Right ventricle myocardium inferior (tissue), 1 donor: ENCODE data around the gene ITPR2. TPM values are rescaled to one million over a fixed set of nuclear protein-coding genes. Genes with fewer than 3 reads are reported as not detected.

Experiments used
- ATAC-seq: fragments of 200-7000 bp; cut with Tn5 transposase; one replicate; pipeline ENCODE4 v1.9.1; 2020; ENCODE audit warnings: mild to moderate bottlenecking, moderate library complexity
- DNase-seq: peaks from one replicate; pipeline ENCODE4 v3.0.0; 2021; ENCODE audit errors: missing footprints
- intact Hi-C: fragments of 100-400 bp; cut with DNase I; formaldehyde crosslinking; loops from one replicate; pipeline ENCODE4 v1.11.0; 2022
- total RNA-seq: library from RNA; stranded (reverse); fragmentation: NEBNext Ultra II Directional; extraction: Animal tissue kit (Norgen Biotek cat#: 25700); gene quantifications from one replicate; pipeline ENCODE4 v1.2.1, GENCODE V29; 2021
- donor health status: DM: no; HTN: yes; CAD: no; lungs with severe emphysema.

The ITPR2 gene
- total RNA-seq, 1 donor from 2014 or later, result 14.3 TPM

DNA sequence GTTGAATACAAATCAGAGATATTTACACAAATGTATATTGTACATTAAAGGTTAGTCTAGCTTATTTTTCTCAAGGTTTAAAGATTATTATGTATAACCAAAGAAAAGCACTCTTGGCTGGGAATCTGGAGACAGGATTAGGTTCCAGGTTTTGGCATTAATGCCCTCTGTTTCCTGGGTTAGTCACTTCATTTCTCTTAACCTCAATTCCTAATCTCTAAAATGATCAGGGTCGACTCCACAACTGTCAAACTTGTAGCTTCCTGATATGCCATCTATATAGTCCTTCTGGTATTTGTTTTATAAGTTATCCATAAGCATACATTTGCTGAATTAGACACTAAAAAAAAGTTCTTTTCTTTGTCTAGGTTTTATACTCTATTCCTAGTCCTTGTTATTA lies 2.6 kb downstream of the ITPR2 start:
- ATAC-seq (no peak), DNase-seq (no peak)

DNA sequence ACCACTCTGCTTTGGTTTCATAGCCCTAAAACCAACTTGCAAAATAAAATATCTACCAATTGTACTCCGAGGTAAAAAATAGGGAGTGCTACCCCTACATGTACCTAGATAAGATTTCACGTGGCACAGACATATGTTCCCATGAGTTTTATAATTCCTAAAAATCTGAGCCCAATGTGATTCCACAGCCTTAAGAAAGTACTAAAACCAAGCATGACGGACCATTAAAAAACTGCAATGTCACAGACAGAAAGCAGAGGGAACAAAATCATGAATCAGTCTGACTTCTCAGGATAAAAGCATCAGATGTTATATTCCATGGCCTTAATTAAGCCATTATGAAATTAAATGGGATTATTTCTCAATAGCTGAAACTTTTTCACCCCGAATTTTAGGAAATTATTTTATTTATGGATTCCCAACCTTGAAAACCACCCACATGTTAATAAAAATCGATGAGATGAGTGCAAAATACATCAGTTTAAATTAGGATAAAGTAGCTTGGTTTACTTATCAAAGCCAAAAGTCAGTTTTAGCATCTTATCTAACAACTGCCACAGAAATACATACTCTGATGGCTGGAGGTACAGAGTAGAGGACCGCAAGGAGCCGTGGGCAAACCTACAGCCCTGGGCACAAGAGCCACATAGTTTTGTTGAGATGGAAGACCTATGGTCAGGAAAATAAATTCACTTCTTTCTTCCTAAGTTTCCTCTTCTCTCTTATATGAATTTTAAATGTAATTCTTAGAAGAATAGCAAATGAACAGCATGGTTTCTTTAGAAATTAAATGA lies 4.5 kb downstream of the ITPR2 start:
- intact Hi-C loops, result no loop called here
- DNase-seq, result no peak
- ATAC-seq, result no peak

More for the DNA sequence above, 2.6 kb downstream of the ITPR2 start:
- intact Hi-C loops, result loop anchor here (10.0 kb wide), 2 partner anchors 106 to 716 kb away; no protein-coding TSS in a partner anchor

DNA sequence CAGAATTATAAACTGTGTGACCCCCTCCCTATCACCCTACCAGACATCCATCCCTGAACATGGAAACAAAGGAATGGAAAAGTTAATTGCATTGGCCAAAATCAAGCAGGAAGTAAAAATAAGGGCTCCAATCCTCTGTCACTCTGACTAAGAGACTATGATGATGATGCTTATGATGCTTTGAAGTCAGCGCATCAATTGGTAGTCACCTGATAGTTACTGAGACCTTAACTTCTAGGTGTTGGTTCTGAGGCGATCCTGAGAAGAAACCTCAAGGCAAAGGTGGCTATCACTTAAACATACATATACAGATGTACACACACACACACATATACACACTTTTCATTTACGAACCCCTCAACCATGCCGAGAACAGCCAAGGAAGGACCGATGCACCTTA lies 6.6 kb downstream of the ITPR2 start:
- ATAC-seq (no peak), DNase-seq (no peak)
- intact Hi-C loops, result no loop called here

DNA sequence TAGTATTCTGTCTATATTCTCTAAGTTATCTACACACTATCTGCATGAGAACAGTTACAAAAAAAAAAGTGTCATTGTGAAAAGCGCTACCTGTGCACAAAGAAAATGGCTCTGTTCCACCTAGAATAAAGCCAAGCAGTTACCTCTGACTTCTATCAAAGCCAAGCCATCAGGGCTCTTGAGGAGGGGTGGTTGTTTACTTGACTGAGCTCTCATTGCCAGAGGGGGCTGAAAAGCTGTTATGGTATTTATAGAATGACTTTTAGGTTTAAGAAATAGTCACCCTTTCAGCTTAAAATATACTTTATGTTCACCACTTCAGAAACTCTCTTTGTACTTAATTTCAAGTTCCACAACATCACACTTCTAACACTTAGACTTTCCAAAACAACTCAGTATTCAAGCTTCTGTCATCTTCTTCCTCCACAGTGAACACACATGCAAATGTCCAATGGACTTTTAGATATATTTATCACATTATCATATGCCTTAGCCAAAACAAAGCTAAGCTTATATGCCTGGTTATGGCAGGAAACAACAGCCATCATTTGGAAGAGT lies 7.5 kb downstream of the ITPR2 start:
- no peak for ATAC-seq
- intact Hi-C loops, result no loop called here
- no peak for DNase-seq

DNA sequence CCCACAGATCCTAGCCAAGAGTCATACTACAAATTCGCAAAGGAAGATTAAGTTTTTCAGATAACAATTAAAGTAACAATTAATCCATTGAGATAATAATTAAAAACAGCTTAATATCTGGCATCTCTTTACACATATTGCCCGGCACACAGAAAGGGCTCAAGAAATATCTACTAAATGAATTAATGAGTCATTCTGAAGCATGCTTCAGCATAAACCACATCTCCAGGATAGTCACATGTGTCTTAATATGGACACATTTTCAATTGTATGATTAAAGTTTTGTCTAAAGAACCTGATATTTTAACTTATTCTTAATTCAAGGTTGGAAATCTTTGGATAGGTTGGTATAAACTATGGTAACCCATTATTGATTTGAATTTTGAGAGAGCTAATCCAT lies 9.6 kb downstream of the ITPR2 start:
- DNase-seq, result no peak
- no peak for ATAC-seq
- intact Hi-C loops, result no loop called here

DNA sequence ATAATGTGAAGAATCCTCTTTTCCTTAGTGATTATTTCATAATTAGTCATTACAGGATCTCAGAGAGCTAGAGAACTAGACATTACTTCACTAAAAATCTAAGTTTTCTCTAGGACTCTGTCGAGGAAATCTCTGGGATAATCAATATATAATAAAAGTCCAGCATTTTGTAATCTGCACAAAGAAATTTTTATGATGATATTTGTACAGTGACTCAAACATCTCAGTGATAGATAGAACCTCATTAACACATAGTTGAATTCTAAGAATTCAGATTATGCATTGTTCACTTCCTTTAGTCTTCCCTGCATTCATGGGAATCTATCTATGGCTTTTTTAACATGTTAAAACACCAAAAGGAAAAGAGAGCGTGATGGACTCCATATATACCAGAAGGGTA lies 11.0 kb downstream of the ITPR2 start:
- intact Hi-C loops, result no loop called here
- DNase-seq, result no peak
- ATAC-seq, result no peak

DNA sequence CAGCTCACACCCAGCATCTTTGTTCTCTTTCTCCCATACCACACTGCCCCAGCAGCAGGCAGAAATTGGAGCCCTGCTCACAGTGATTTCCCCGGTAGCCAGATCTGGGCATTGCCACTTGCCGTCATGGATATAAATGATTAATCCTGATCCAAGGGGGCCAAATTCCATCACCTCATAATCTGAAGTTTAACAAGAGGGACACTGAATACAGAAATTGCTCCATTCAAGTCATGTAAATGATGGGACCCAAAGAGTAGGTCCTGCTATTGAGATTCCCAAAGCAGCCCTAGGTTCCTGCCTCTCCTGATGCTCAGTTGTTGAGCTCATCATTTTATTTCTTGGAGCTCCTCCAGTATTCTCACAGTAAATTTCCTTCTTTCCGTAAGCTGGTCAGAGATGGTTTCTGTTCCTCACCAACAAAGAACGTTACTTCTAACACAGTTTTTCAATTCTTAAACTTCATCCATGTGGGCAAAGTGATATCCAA lies 11.7 kb downstream of the ITPR2 start:
- DNase-seq (no peak), ATAC-seq (no peak)
- intact Hi-C loops, result no loop called here

DNA sequence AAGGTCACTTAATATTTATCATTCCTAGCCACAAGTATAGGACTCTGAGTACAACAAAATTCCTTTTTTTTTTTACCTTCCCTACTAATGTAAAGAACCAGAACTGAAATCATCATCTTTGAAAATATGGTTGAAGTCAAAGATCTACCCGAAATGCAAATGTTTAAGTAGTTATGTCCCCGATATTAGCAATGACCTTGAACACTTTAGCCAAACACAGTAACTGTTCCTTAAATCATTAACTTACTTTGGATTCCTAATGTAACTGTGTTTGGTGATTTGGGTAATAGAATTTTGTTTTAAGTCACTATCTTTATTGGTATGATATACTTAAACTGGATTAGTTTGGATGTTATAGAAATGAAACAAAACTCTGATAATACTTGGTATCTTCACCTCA lies 14.4 kb downstream of the ITPR2 start:
- intact Hi-C loops, result no loop called here
- no peak for DNase-seq
- ATAC-seq, result no peak

DNA sequence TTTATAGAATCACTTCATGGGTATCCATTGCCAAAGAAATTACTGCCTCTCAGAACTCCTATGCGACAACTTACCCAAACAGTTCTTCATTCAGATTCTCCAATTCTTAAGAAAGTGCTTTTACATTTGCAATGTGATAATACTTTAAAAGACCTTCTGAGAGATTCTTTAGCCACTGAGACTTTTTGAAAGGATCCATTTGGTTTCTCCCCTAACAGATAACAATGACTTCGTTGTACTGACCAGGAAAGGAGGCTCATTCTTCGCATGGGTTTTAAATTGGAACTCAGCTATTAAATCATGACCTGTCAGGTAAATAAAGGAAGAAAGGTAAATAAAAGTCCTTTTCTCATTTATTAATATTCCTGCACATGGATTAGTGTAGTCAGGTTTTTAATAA lies 14.8 kb downstream of the ITPR2 start:
- ATAC-seq (no peak), DNase-seq (no peak)
- intact Hi-C loops, result no loop called here

DNA sequence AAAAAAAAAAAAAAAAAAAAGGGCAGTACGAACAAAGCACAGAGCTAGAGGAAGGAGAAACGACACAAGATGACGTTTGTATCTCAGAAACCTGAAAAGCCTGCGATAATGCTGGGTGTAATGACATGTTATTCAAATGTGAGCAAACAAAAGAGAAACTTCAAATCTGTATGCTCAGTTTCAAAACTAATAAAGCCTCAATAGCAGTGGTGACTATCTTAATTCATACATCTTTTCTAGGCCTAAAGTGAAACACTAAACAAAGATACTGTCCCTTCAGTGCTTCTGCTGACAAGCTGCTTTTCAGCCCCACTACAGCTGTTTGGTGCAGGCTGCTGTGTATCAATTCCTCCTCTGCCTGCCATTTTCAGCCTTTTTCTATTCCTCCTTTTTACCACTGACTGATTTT lies 15.8 kb downstream of the ITPR2 start:
- DNase-seq (no peak), ATAC-seq (no peak)
- intact Hi-C loops, result no loop called here

DNA sequence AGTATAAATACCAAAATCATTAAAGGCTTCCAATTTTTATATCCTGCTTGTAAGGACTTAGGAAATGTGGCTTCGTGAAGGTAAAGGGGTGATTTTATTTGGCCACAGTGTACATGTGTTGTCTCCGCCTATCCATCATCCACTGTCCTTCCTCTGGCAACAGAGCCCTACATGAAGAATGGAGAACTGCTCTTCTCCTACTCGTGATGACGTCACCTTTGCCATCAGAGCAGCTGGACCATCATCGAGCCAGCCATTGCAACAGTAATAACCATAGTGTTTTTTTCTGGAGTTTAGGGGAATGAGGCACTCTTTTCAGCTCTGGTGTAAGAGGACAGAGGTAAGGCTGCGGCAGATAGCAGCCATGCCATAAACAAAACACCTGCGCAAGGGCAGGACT lies 19.2 kb downstream of the ITPR2 start:
- intact Hi-C loops, result no loop called here

DNA sequence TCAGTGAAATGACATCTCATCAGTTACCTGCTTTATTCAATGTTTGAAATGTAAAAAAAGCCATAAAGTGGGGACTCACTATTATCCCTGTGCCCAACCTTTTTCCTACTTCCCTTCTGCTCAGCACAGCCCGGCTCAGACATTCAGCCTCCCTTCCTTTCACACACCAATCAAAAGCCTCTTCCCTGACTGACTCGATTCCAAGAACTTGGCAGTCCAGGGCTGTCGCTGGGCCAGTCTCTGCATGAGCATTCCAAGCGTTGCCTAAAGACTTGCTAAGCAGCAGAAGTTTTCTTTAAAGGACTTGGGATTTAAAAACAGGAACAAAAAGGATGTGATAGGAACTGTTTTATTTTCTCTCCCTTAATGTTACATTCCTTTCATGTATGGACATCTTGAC lies 22.7 kb downstream of the ITPR2 start:
- DNase-seq, result peak; percentile 77
- ATAC-seq, result peak; percentile 96
- intact Hi-C loops, result no loop called here

More for the DNA sequence above, 19.2 kb downstream of the ITPR2 start:
- DNase-seq (no peak), ATAC-seq (no peak)

DNA sequence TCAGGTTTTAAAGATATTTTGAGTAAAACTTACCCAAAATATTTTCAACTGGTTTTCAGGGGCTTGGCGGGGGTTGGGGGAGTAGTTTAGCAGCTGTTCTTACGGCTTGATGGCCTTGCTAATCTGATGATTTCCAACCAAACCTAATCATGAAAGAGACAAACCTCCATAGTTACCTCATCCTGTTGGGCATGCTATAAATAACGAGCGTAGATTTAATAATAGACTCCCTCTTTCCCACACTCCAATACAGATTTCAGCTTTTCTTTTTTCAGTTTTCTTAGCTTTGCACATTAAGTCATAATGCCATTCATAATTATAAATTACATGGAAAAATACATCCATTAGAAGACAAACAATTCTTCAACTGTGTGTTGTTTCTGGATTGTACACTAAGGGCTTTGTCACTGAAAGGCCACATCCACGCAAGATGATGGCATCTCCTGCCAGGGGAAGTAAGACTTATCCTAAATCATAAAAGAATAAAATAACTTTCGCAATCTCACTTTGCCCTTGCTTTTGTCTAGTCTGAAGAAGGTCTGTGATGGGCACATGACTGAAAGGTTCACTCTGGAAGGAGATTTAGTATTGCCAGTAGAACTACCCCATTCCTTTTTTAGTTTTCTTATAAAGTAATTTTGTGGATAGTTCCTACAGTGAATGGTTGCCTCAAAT lies 23.2 kb downstream of the ITPR2 start:
- DNase-seq (no peak), ATAC-seq (no peak)
- intact Hi-C loops, result no loop called here

DNA sequence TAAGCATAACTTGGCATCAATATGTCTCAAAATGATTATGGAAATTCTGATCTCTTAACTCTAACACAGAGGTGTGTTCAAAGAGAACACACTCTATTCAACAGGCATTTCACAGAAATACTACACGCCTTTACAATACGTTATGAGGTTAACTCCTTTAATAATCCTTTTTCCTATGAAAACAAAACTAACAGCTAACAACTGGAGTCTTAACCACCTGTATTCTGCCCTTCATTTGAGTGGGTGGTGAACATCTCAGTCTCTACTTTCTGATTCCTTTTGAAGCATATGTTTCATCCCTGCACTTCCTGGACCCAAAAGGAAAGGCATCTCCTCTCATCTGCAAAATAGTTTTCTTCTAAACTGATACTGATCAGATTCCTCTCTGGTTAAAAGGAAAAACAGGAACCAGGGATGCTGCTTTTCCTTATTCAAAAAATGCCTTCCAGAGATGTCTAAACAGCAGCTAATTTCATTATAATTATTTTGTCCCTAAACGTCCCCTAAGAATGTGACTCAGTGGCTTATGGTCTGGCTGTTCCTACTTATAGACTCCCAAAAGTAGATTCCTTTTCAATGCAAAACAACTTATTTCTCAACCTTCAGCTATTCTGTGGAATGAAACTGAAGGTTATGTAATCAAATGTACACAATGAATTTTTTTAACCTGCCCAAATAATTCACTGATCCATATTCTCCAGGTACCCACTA lies 24.1 kb downstream of the ITPR2 start:
- DNase-seq (no peak), ATAC-seq (no peak)
- intact Hi-C loops, result no loop called here

DNA sequence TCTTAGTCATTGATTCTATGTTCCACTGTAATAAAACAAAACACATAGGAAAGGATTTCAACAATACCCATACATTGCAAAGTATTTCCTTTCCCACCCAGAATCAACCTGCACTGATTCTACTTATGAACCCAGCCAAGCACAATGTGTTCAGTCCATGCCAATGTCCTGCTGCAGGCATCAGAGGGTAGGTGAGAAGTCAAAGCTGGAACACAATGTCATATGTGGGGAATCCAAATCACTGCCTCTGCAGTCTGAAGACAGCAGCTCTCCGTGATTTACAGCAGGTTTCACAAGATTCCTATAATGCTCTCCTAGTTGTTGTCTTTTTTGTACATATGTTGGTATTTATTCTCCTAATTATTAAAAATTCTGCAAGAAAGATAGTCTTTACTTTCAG lies 25.7 kb downstream of the ITPR2 start:
- no peak for DNase-seq
- ATAC-seq, result peak; percentile 77
- intact Hi-C loops, result no loop called here

DNA sequence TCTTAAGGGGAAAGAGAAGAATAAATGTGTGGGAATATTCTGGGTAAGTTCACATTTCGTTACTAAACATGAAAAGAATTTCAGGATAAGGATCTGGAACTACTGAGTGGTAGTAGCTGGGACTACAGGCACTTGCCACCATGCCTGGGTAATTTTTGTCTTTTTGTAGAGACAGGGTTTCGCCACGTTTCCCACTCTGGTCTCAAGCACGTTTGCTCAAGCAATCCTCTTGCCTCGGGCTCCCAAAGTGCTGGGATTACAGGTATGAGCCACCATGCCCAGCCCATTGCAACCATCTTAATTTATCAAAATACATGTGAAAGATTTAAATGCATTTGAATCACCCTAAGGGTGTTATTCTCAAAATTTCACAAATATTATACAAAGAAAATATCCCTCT lies 26.4 kb downstream of the ITPR2 start:
- DNase-seq (no peak), ATAC-seq (no peak)
- intact Hi-C loops, result no loop called here

DNA sequence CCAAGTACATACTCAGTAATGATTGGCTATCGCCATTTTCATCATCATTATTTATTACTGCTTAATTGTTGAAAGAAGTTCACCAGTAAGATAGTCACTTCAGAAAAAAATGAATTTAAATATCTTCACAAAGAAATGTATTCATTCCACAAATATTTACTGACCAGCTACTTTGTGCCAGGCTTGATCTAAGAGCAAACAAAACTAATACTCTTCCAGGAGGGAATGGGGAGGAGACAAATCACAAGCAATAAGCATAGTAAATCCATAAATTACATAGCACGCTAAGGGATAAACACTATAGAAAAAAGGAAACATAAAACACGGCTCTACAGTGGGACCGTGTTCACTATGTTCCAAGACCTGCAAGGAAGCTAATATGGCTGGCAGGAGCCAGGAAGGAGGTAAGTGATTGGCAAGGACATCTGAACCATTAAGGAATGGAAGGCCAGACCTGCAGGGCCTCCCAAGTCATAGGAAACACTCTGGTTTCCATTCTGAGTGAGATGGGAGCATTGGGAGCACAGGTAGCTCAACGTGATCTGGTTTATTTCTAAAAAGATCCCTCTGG lies 27.5 kb downstream of the ITPR2 start:
- DNase-seq (no peak), ATAC-seq (no peak)
- intact Hi-C loops, result no loop called here

DNA sequence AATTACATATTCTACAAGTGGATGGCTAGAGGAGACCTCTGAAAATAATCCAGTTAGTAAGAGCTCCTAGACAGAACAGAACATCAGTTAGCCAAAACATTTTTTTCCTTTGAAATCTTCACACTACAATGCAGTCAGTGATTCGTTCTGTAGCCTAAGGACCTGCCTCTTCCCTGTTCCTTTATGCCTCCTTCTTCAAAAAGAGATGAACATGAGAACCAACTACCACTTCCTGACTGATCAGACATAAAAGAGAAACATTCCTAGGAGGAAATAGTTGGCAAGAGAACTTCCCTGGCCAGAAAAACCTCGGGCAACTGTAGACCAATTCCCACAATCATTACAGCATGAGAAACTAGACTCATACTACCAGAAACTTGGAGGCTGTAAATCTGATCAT lies 29.4 kb downstream of the ITPR2 start:
- ATAC-seq, result no peak
- intact Hi-C loops, result no loop called here
- DNase-seq, result no peak

DNA sequence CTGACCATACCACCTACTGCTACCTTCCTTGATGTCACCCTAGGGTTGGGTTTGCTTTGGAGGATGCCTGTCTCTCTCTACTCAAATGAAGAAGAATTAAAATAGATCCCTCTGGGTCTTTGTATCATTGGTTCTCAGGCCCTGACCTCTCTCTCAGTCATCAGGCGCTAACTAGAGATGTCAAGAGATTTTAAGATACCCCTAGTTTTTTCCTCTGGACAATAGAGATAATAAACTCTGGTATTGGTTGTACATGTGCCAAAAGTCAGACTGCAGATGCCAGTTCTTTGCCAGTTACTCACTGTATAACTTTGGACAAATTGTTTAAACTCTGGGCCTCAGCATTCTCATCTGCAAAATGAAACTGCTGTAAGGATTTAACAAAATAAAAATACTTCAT lies 31.5 kb downstream of the ITPR2 start:
- intact Hi-C loops, result no loop called here
- DNase-seq, result no peak
- ATAC-seq, result no peak
